ENCODE measurements around the gene XIRP2.

Gene XIRP2

DNA sequence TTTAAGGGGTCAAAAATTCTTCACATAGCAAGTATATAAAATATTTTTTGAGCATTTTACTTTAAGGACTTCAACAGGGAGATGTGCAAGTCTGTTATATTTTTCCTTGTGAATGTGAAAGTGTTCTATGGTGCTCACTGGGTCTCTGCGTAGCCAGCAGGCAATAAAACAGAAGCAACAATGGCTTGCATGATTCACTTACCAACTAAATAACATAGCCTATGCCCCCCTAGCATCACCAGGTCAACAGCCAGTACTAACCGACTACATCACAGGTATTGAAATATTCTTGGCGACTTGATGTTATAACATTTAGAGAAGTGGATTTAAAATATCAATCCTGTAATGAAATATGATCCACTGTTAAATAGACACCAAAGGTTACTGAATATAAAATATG is 398.9 kb downstream of the XIRP2 start:
- TF ChIP-seq, protein P1, sequence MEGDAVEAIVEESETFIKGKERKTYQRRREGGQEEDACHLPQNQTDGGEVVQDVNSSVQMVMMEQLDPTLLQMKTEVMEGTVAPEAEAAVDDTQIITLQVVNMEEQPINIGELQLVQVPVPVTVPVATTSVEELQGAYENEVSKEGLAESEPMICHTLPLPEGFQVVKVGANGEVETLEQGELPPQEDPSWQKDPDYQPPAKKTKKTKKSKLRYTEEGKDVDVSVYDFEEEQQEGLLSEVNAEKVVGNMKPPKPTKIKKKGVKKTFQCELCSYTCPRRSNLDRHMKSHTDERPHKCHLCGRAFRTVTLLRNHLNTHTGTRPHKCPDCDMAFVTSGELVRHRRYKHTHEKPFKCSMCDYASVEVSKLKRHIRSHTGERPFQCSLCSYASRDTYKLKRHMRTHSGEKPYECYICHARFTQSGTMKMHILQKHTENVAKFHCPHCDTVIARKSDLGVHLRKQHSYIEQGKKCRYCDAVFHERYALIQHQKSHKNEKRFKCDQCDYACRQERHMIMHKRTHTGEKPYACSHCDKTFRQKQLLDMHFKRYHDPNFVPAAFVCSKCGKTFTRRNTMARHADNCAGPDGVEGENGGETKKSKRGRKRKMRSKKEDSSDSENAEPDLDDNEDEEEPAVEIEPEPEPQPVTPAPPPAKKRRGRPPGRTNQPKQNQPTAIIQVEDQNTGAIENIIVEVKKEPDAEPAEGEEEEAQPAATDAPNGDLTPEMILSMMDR (conservative IDR thresholded peaks at IDR 0.05; ENCODE audit: low read depth, low read length) = no peak
- no peaks in the 10 kb centered on the region for H4K20me1 ChIP-seq (ENCODE audit: insufficient read depth)
- H3K27ac ChIP-seq = no peak overlapping the region
- no peak overlapping the region for H3K9ac ChIP-seq
- H3K79me2 ChIP-seq (ENCODE audit: insufficient read depth, low read depth) = no peaks in the 10 kb centered on the region
- peaks cover 3% of the 10 kb centered on the region for H3K4me1 ChIP-seq (ENCODE audit: low read depth, poor library complexity, severe bottlenecking)
- no peak overlapping the region for H3K4me3 ChIP-seq (IDR thresholded peaks at IDR 0.05; ENCODE audit: insufficient read depth, low read depth, low read length)
- H3K4me2 ChIP-seq = no peak overlapping the region
- H2AFZ ChIP-seq (ENCODE audit: low read depth) = no peak overlapping the region
- no peaks in the 10 kb centered on the region for H3K36me3 ChIP-seq (ENCODE audit: insufficient read depth)
- no peaks in the 10 kb centered on the region; the same call in 1 of the 2 replicates for H3K27me3 ChIP-seq (ENCODE audit: insufficient read depth, low read depth)

DNA sequence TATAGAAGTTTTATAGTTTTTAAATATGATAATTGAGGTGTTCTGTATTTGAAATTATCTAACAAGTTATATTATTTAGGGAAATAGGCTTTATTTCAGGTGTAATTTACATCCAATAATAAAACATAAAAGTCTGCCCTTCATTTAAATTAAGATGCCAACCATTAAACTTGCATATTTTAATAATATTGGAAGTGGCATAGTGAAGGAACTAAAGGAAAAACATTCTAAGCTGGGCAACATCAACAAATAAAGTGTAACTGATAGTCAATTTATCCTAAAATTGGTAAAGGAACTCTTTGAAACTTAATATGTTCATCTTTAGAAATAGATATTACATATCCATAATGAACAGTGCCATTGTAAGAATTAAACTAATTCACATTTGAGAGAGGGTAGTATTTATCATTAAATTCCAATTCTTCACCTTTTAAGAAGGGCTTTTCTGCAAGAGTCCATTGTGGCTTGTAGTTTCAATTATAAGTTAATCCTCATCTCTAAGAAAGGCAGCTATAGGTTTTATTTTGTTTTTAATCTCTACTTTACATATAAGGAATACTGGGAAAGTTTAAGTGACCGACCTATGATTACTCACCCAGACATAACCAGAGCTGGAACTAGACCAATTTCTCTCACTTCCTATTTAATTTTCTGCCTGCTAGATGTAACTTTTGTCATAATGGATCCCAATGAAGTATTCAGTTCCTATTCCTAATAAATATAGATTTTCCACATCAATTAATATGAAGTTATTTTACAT is 401.6 kb downstream of the XIRP2 start:
- TF ChIP-seq, protein P1 (conservative IDR thresholded peaks at IDR 0.05; ENCODE audit: low read depth, low read length) = no peak
- Histone ChIP-seq H2AFZ (ENCODE audit: low read depth) (no peak overlapping the region), H3K9ac (no peak overlapping the region), H3K79me2 (ENCODE audit: insufficient read depth, low read depth) (no peaks in the 10 kb centered on the region), H3K4me3 (IDR thresholded peaks at IDR 0.05; ENCODE audit: insufficient read depth, low read depth, low read length) (no peak overlapping the region), H4K20me1 (ENCODE audit: insufficient read depth) (no peaks in the 10 kb centered on the region), H3K27ac (no peak overlapping the region), H3K4me2 (no peak overlapping the region), H3K27me3 (ENCODE audit: insufficient read depth, low read depth) (peaks cover 8% of the 10 kb centered on the region; the same call in 1 of the 2 replicates), H3K4me1 (ENCODE audit: low read depth, poor library complexity, severe bottlenecking) (peaks cover 10% of the 10 kb centered on the region), H3K36me3 (ENCODE audit: insufficient read depth) (no peaks in the 10 kb centered on the region)

DNA sequence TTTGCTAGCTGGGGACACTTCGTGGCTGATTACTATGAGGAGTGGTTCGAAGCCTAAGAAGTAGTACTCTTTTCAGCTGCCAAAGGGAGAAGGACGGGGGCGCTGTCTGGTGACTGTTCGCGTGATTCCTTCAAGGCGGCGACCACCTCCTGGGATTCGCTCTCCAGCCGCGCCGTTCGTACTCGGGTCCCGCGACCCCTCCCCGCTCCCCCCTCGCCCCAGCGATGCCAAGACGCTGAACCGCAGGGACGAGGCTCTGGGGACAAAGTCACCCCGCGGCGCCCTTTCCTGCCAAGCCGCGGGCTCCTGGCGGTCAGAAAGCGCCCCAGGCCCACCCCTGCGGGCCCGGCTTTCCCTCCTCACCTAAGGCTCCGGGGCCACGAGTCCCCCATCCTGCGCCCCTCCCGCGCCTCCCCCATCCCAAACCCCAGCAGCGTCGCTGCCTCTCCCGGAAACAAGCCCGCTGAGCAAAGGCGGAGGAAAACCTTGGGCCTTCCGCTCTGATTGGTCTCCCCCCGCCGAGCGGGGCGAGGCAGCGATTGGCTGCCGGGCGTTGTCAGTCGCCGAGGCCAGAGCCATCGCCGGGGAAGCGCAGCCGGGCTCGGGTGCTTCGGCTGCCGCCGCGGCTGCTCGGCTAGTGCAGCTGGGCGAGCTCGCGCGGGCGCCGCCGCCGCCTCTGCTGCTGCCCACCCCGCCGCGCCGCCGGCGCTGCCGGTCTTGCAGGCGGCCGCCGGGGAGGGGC is 404.3 kb downstream of the XIRP2 start, which contains the start of gene B3GALT1:
Gene B3GALT1, plus strand, starts transcription at position 572 of the 742 bp plus-strand sequence.
- Histone ChIP-seq H4K20me1 (ENCODE audit: insufficient read depth) (no peaks in the 10 kb centered on the region), H3K79me2 (ENCODE audit: insufficient read depth, low read depth) (no peaks in the 10 kb centered on the region), H3K4me1 (ENCODE audit: low read depth, poor library complexity, severe bottlenecking) (peaks cover 15% of the 10 kb centered on the region), H3K4me2 (peak within 1 kb of the TSS; percentile 87), H3K27me3 (ENCODE audit: insufficient read depth, low read depth) (peaks cover 8% of the 10 kb centered on the region; the same call in 1 of the 2 replicates), H2AFZ (ENCODE audit: low read depth) (peak within 1 kb of the TSS; percentile 90; the same call in 1 of the 2 replicates), H3K27ac (0 out of 2 replicates have a peak within 1 kb of the TSS, but pooled peaks have one; percentile 22), H3K36me3 (ENCODE audit: insufficient read depth) (no peaks in the 10 kb centered on the region), H3K9ac (peak within 1 kb of the TSS; percentile 72; the same call in 1 of the 2 replicates), H3K4me3 (IDR thresholded peaks at IDR 0.05; ENCODE audit: insufficient read depth, low read depth, low read length) (peak within 1 kb of the TSS; percentile 40)
- TF ChIP-seq, protein P1 (conservative IDR thresholded peaks at IDR 0.05; ENCODE audit: low read depth, low read length) = no peak

DNA sequence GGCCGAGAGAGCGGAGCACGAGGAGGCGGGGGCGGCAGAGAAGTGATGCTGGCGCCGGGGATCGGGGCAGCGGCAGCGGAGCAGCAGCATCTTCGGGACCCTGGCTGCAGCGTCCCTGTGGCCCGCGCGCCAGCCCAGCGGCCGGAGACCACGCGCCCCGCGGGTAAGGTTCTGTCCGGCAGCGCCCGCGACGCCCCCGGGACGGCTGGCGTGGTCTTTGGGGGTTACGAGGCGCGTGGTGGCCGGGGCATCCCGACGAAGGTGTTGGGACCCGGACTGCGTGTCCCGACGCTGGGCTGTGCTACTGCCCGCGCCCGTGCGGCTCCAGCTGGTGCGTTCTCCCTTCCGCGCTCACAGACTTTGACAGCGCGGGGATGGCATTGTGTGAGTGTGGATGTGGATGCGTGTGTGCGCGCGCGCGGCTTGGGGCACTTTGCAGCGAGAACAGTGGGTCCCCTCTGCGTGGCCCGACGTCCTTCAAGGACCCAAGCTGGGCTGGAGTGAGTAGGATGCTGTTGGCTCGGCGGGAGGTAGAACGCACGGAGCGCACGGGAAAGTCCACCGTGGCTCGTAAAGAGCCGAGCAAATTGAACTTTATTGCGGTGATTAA is 405.0 kb downstream of the XIRP2 start:
- Histone ChIP-seq H3K4me2 (peak overlapping the region; percentile 87), H3K79me2 (ENCODE audit: insufficient read depth, low read depth) (no peaks in the 10 kb centered on the region), H3K9ac (no peak overlapping the region), H2AFZ (ENCODE audit: low read depth) (peak overlapping the region; percentile 74; the same call in 1 of the 2 replicates), H3K4me3 (IDR thresholded peaks at IDR 0.05; ENCODE audit: insufficient read depth, low read depth, low read length) (peak overlapping the region; percentile 40), H3K4me1 (ENCODE audit: low read depth, poor library complexity, severe bottlenecking) (peaks cover 15% of the 10 kb centered on the region), H4K20me1 (ENCODE audit: insufficient read depth) (no peaks in the 10 kb centered on the region), H3K27me3 (ENCODE audit: insufficient read depth, low read depth) (peaks cover 8% of the 10 kb centered on the region; the same call in 1 of the 2 replicates), H3K36me3 (ENCODE audit: insufficient read depth) (no peaks in the 10 kb centered on the region), H3K27ac (no peak overlapping the region)
- TF ChIP-seq, protein P1 (conservative IDR thresholded peaks at IDR 0.05; ENCODE audit: low read depth, low read length) = no peak
